Peyer's patch (tissue), 4 donors: ENCODE data around the gene SLC35A1.

Experiments
- POLR2A ChIP-seq, 2 donors: fragments of 450-650 bp; IDR thresholded peaks; one replicate each; pipeline ENCODE4 v1.5.1; 2017; ENCODE audit warnings: antibody characterized with exemption in 2 of 2, mild to moderate bottlenecking in 2 of 2, moderate library complexity in 2 of 2
- TF ChIP-seq, protein P1 (sequence below), 6 experiments: fragments of 450-650 bp in 4 of 6; fragments of 200-600 bp in 2 of 6; sonication (generic) in 1 of 6; IDR thresholded peaks; one replicate each; pipeline ENCODE4 v1.5.1; 2017 to 2019; ENCODE audit warnings: antibody characterized with exemption in 6 of 6, mild to moderate bottlenecking in 3 of 6, moderate library complexity in 1 of 6

DNA sequence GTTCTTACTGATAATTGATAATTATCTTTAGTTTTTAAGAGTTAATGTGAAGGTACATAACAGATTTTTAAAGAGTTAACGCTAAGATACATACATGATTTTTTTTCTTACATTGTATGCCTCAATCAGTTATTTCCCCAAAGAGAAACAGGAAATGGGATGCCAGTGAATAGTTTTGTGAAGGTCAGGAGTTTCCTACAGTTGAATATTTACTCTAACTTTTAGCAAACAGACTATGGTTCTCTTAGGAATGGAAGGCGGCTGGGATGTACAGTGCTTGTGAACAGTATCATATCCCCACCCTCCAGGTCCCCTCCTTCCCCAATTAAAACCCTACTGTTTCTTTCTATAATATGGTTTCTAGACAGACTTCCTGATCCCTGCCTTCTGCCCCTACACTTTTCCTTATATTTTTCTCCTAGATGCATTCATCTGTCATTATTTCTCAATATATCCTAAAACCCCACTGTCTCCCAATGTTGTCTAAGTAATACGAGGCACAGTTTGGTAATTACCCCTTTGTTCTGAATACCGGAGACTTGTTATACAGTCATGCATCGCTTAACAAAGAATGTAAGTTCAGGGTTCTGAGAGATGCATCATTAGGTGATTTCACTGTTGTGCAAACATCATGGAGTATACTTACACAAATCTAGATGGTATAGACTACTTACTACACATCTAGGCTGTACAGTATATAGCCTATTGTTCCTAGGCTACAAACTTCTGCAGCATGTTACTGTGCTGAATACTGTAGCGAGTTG, 29.2 kb downstream of the SLC35A1 start:
- TF ChIP-seq POLR2A (IDR thresholded peaks at IDR 0.05): no peak
- TF ChIP-seq, protein P1, sequence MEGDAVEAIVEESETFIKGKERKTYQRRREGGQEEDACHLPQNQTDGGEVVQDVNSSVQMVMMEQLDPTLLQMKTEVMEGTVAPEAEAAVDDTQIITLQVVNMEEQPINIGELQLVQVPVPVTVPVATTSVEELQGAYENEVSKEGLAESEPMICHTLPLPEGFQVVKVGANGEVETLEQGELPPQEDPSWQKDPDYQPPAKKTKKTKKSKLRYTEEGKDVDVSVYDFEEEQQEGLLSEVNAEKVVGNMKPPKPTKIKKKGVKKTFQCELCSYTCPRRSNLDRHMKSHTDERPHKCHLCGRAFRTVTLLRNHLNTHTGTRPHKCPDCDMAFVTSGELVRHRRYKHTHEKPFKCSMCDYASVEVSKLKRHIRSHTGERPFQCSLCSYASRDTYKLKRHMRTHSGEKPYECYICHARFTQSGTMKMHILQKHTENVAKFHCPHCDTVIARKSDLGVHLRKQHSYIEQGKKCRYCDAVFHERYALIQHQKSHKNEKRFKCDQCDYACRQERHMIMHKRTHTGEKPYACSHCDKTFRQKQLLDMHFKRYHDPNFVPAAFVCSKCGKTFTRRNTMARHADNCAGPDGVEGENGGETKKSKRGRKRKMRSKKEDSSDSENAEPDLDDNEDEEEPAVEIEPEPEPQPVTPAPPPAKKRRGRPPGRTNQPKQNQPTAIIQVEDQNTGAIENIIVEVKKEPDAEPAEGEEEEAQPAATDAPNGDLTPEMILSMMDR (IDR thresholded peaks at IDR 0.05): no peak
